HepG2 (cell line): Measurements from ENCODE around the gene WNT5B. TPM values are rescaled to one million over a fixed set of nuclear protein-coding genes. Genes with fewer than 3 reads are reported as not detected.

Source experiments
- ATF1 ChIP-seq: IDR thresholded peaks from 2 replicates; pipeline ENCODE4 v1.6.1; 2016; ENCODE audit warnings: mild to moderate bottlenecking, control low read depth
- DNMT1 ChIP-seq: sonication (generic); formaldehyde crosslinking; IDR thresholded peaks from 2 replicates; pipeline ENCODE4 v1.5.1; 2020; ENCODE audit warnings: mild to moderate bottlenecking, missing genetic modification reagents
- EED ChIP-seq: sonication (generic); formaldehyde crosslinking; IDR thresholded peaks from 2 replicates; pipeline ENCODE4 v1.5.0; 2020; ENCODE audit warnings: mild to moderate bottlenecking, missing genetic modification reagents
- ELF4 ChIP-seq: sonication (generic); formaldehyde crosslinking; IDR thresholded peaks from 2 replicates; pipeline ENCODE4 v1.5.0; 2020; ENCODE audit warnings: missing genetic modification reagents, mild to moderate bottlenecking, moderate library complexity, borderline replicate concordance
- FOXO1 ChIP-seq: sonication (generic); formaldehyde crosslinking; IDR thresholded peaks from 2 replicates; pipeline ENCODE4 v1.4.0; 2020; ENCODE audit warnings: missing genetic modification reagents
- GABPA ChIP-seq, 2 experiments: IDR thresholded peaks; 2 replicates each; pipeline ENCODE4 v1.6.1; 2011 to 2016; ENCODE audit warnings: low read depth in 2 of 2, low read length in 1 of 2, missing biosample characterization in 1 of 2, missing genetic modification characterization in 1 of 2
- GLI4 ChIP-seq: sonication (generic); formaldehyde crosslinking; IDR thresholded peaks from 2 replicates; pipeline ENCODE4 v1.5.1; 2020; ENCODE audit warnings: missing genetic modification reagents, mild to moderate bottlenecking, moderate library complexity, borderline replicate concordance
- KAT7 ChIP-seq: IDR thresholded peaks from 2 replicates; pipeline ENCODE4 v1.6.1; 2018; ENCODE audit warnings: borderline replicate concordance, missing compliant biosample characterization
- KDM6A ChIP-seq: IDR thresholded peaks from 2 replicates; pipeline ENCODE4 v1.6.1; 2016; ENCODE audit warnings: low read depth
- MAZ ChIP-seq, 2 experiments: sonication (generic) in 1 of 2; formaldehyde crosslinking in 1 of 2; IDR thresholded peaks; 2 replicates each; pipeline versions ENCODE4 v1.5.0 to v1.6.1; 2012 to 2020; ENCODE audit warnings: low read depth in 2 of 2, mild to moderate bottlenecking in 2 of 2, borderline replicate concordance in 1 of 2, improper control_type of control experiment in 1 of 2, low read length in 1 of 2, missing genetic modification reagents in 1 of 2, moderate library complexity in 1 of 2
- PLRG1 ChIP-seq: fragments of 450-650 bp; conservative IDR thresholded peaks from 2 replicates; pipeline ENCODE4 v1.6.1; 2016
- POLR2A ChIP-seq, 2 experiments: IDR thresholded peaks; 2 replicates each; pipeline ENCODE4 v1.6.1; 2011; ENCODE audit warnings: low read depth in 2 of 2, low read length in 2 of 2, mild to moderate bottlenecking in 1 of 2, moderate library complexity in 1 of 2; ENCODE audit not compliant: insufficient read depth in 1 of 2
- RAD51 ChIP-seq: fragments of 450-650 bp; IDR thresholded peaks from 2 replicates; pipeline ENCODE4 v1.6.1; 2016; ENCODE audit warnings: borderline replicate concordance
- RCOR2 ChIP-seq: IDR thresholded peaks from 2 replicates; pipeline ENCODE4 v1.6.1; 2016; ENCODE audit warnings: missing biosample characterization, missing genetic modification reagents
- SMARCE1 ChIP-seq: fragments of 450-650 bp; IDR thresholded peaks from 2 replicates; pipeline ENCODE4 v1.6.1; 2017; ENCODE audit warnings: borderline replicate concordance
- SUZ12 ChIP-seq: fragments of 150-350 bp; IDR thresholded peaks from 2 replicates; pipeline ENCODE4 v1.6.1; 2014; ENCODE audit warnings: low read depth, low read length
- ZNF143 ChIP-seq: sonication (generic); formaldehyde crosslinking; IDR thresholded peaks from 2 replicates; pipeline ENCODE4 v1.4.0; 2020; ENCODE audit warnings: missing genetic modification reagents
- ZNF207 ChIP-seq: fragments of 450-650 bp; IDR thresholded peaks from 2 replicates; pipeline ENCODE4 v1.6.1; 2016; ENCODE audit warnings: antibody characterized with exemption, borderline replicate concordance
- ZNF30 ChIP-seq: sonication (generic); formaldehyde crosslinking; IDR thresholded peaks from 2 replicates; pipeline ENCODE4 v1.5.0; 2020; ENCODE audit warnings: mild to moderate bottlenecking, missing genetic modification reagents
- ZNF562 ChIP-seq: sonication (generic); formaldehyde crosslinking; IDR thresholded peaks from 2 replicates; pipeline ENCODE4 v1.8.0; 2022; ENCODE audit warnings: missing genetic modification reagents, borderline replicate concordance
- ZNF569 ChIP-seq: sonication (generic); formaldehyde crosslinking; IDR thresholded peaks from 2 replicates; pipeline ENCODE4 v1.5.0; 2020; ENCODE audit warnings: mild to moderate bottlenecking, missing genetic modification reagents, moderate library complexity, borderline replicate concordance
- ZNF652 ChIP-seq: IDR thresholded peaks from 2 replicates; pipeline ENCODE4 v1.6.1; 2016; ENCODE audit warnings: low read depth, borderline replicate concordance
- ZNF674 ChIP-seq: sonication (generic); formaldehyde crosslinking; IDR thresholded peaks from 2 replicates; pipeline ENCODE4 v1.5.0; 2020; ENCODE audit warnings: low read depth, mild to moderate bottlenecking, missing genetic modification reagents
- ZNF768 ChIP-seq: sonication (generic); formaldehyde crosslinking; IDR thresholded peaks from 2 replicates; pipeline ENCODE4 v1.4.0; 2020; ENCODE audit warnings: missing genetic modification reagents
- ZNF839 ChIP-seq: sonication (generic); formaldehyde crosslinking; IDR thresholded peaks from 2 replicates; pipeline ENCODE4 v1.4.0; 2020; ENCODE audit warnings: missing genetic modification reagents, mild to moderate bottlenecking, borderline replicate concordance
- ZSCAN31 ChIP-seq: sonication (generic); formaldehyde crosslinking; IDR thresholded peaks from 2 replicates; pipeline ENCODE4 v1.5.0; 2020; ENCODE audit warnings: low read depth, mild to moderate bottlenecking, missing genetic modification reagents
- polyA plus RNA-seq, 8 experiments: library from polyadenylated mRNA; depleted of rRNA in 3 of 8; stranded (reverse) in 7 of 8; unstranded in 1 of 8; fragments of >200 nt; fragmentation: Illumina TruSeq in 4 of 8; extraction: Trizol in 4 of 8; gene quantifications; 2 replicates each; pipeline versions ENCODE4 v1.2.1 to v1.2.3, GENCODE V29; 2011 to 2016; ENCODE audit warnings: low read depth in 4 of 8, missing spikeins in 1 of 8, mixed read lengths in 1 of 8; ENCODE audit not compliant: insufficient read depth in 1 of 8
- total RNA-seq, 5 experiments: library from RNA; depleted of rRNA; stranded (reverse); fragments of >200 nt; fragmentation: Illumina TruSeq; extraction: Trizol; gene quantifications; 2 replicates each; pipeline ENCODE4 v1.2.3, GENCODE V29; 2016; ENCODE audit warnings: low read depth in 1 of 5
- TF ChIP-seq, protein P1 (sequence below): sonication (generic); formaldehyde crosslinking; conservative IDR thresholded peaks from 2 replicates; pipeline ENCODE4 v1.5.0; 2020; ENCODE audit warnings: missing genetic modification reagents
- TF ChIP-seq, protein P2 (sequence below): sonication (generic); formaldehyde crosslinking; IDR thresholded peaks from 2 replicates; pipeline ENCODE4 v1.5.0; 2020; ENCODE audit warnings: missing genetic modification reagents, mild to moderate bottlenecking, borderline replicate concordance
- TF ChIP-seq, protein P3 (sequence below): sonication (generic); formaldehyde crosslinking; IDR thresholded peaks from 2 replicates; pipeline ENCODE4 v1.5.1; 2020; ENCODE audit warnings: missing genetic modification reagents, mild to moderate bottlenecking, borderline replicate concordance

WNT5B gene
- total and polyA plus RNA-seq, 2 of the 13 experiments (the other 11 are each of a cell fraction or from before 2014, with no cell fraction given): 0.04 TPM; not detected in 1

DNA sequence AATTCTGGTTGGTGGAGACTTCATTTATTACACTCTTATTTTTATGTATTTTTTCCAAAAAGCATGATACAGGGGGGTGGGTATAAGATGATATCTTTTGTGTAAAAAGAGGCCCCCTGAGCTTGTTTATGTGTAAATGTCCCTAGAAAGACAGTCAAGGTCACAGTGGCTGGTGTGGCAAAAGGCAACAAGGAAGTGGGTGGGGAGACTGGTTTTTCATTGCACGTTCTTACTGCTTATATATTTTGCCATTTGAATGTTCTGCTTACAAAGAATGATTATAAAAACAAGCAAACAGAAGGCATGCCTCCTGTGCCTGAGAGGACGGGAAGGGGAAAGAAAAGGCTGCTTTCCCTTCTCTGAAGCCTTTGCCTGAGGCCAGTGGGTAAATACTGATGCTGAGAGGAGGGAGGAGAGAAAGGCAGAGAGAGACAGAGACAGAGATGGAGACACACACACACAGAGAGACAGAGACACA lies 37.7 kb downstream of the WNT5B start (continued):
- TF ChIP-seq ELF4 (CRISPR knock-in tag) (no peak), ZNF839 (no peak), RAD51 (no peak), ZNF143 (CRISPR knock-in tag) (no peak), FOXO1 (CRISPR knock-in tag) (peak; percentile 87), KDM6A (CRISPR knock-in tag) (no peak), PLRG1 (no peak), POLR2A (IDR thresholded peaks at IDR 0.05; ENCODE audit: insufficient read depth in 1 of 2, low read depth in 2 of 2, low read length in 2 of 2) (no peak), ZNF652 (CRISPR knock-in tag) (no peak), RCOR2 (CRISPR knock-in tag) (no peak), ZNF207 (no peak), GLI4 (CRISPR knock-in tag) (no peak), KAT7 (no peak), ZNF569 (no peak), DNMT1 (CRISPR knock-in tag) (no peak), ATF1 (CRISPR knock-in tag) (no peak), GABPA (IDR thresholded peaks at IDR 0.05; ENCODE audit: low read depth, low read length) (no peak), GABPA (CRISPR knock-in tag; IDR thresholded peaks at IDR 0.05; ENCODE audit: low read depth) (no peak), MAZ (IDR thresholded peaks at IDR 0.05; ENCODE audit: borderline replicate concordance, low read depth, low read length) (no peak), MAZ (CRISPR knock-in tag; IDR thresholded peaks at IDR 0.05; ENCODE audit: low read depth) (no peak), ZNF768 (CRISPR knock-in tag) (no peak), ZSCAN31 (CRISPR knock-in tag) (no peak), SUZ12 (no peak), ZNF30 (CRISPR knock-in tag) (no peak), ZNF562 (no peak), SMARCE1 (no peak), EED (CRISPR knock-in tag) (no peak), ZNF674 (CRISPR knock-in tag) (no peak)
- TF ChIP-seq, protein P1, sequence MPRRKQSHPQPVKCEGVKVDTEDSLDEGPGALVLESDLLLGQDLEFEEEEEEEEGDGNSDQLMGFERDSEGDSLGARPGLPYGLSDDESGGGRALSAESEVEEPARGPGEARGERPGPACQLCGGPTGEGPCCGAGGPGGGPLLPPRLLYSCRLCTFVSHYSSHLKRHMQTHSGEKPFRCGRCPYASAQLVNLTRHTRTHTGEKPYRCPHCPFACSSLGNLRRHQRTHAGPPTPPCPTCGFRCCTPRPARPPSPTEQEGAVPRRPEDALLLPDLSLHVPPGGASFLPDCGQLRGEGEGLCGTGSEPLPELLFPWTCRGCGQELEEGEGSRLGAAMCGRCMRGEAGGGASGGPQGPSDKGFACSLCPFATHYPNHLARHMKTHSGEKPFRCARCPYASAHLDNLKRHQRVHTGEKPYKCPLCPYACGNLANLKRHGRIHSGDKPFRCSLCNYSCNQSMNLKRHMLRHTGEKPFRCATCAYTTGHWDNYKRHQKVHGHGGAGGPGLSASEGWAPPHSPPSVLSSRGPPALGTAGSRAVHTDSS (CRISPR knock-in tag): no peak
- TF ChIP-seq, protein P2, sequence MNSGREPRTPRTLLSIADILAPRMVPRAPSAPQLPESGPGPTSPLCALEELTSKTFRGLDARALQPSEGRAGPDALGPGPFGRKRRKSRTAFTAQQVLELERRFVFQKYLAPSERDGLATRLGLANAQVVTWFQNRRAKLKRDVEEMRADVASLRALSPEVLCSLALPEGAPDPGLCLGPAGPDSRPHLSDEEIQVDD: no peak
- TF ChIP-seq, protein P3, sequence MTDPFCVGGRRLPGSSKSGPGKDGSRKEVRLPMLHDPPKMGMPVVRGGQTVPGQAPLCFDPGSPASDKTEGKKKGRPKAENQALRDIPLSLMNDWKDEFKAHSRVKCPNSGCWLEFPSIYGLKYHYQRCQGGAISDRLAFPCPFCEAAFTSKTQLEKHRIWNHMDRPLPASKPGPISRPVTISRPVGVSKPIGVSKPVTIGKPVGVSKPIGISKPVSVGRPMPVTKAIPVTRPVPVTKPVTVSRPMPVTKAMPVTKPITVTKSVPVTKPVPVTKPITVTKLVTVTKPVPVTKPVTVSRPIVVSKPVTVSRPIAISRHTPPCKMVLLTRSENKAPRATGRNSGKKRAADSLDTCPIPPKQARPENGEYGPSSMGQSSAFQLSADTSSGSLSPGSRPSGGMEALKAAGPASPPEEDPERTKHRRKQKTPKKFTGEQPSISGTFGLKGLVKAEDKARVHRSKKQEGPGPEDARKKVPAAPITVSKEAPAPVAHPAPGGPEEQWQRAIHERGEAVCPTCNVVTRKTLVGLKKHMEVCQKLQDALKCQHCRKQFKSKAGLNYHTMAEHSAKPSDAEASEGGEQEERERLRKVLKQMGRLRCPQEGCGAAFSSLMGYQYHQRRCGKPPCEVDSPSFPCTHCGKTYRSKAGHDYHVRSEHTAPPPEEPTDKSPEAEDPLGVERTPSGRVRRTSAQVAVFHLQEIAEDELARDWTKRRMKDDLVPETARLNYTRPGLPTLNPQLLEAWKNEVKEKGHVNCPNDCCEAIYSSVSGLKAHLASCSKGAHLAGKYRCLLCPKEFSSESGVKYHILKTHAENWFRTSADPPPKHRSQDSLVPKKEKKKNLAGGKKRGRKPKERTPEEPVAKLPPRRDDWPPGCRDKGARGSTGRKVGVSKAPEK (CRISPR knock-in tag): 0 out of 2 replicates have a peak, but pooled peaks have one; percentile 26
